Omental fat pad (tissue), 4 donors: Measurements from ENCODE around the gene HEXA. TPM values are rescaled to one million over a fixed set of nuclear protein-coding genes. Genes with fewer than 3 reads are reported as not detected.

Source experiments
- ATAC-seq: fragments of 150-250 bp; one replicate; pipeline ENCODE4 v1.9.1; 2016; ENCODE audit warnings: mild to moderate bottlenecking, moderate library complexity; ENCODE audit not compliant: low FRiP score
- DNase-seq: peaks from one replicate; pipeline ENCODE4 v3.0.0-alpha.2; 2019; ENCODE audit warnings: low spot score
- total RNA-seq, 4 donors: library from RNA; depleted of rRNA; stranded (reverse); fragments of >200 nt; gene quantifications; one replicate each; pipeline ENCODE4 v1.1.0, GENCODE V29; 2016
- TF ChIP-seq, protein P1 (sequence below), 3 donors: fragments of 450-650 bp; IDR thresholded peaks; one replicate each; pipeline ENCODE4 v1.5.1; 2016 to 2017; ENCODE audit warnings: antibody characterized with exemption in 3 of 3, mild to moderate bottlenecking in 3 of 3, moderate library complexity in 2 of 3

The HEXA gene
- total RNA-seq, 4 donors from 2014 or later: 66.4 to 104 (median 74.5) TPM

DNA sequence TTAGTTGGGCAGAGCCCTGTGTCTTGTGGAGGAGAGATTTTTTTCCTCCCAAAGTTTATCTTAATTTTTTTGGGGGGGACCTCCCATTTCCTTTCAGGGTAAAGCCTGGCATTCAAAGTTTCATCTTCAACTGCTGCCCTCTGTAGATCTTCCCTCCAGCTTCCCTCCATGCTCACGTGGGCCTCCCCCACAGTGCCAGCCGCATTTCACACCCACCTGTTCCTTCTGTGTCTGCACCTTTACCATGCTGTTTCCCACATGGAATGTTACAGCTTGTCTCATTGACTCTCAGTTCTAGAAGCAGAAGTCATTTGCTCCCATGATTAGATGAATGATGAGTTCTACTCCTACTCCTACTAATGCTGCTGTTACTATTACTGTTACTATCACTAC lies 62.4 kb downstream of the HEXA start:
- DNase-seq (no peak), ATAC-seq (no peak)
- TF ChIP-seq, protein P1, sequence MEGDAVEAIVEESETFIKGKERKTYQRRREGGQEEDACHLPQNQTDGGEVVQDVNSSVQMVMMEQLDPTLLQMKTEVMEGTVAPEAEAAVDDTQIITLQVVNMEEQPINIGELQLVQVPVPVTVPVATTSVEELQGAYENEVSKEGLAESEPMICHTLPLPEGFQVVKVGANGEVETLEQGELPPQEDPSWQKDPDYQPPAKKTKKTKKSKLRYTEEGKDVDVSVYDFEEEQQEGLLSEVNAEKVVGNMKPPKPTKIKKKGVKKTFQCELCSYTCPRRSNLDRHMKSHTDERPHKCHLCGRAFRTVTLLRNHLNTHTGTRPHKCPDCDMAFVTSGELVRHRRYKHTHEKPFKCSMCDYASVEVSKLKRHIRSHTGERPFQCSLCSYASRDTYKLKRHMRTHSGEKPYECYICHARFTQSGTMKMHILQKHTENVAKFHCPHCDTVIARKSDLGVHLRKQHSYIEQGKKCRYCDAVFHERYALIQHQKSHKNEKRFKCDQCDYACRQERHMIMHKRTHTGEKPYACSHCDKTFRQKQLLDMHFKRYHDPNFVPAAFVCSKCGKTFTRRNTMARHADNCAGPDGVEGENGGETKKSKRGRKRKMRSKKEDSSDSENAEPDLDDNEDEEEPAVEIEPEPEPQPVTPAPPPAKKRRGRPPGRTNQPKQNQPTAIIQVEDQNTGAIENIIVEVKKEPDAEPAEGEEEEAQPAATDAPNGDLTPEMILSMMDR (IDR thresholded peaks at IDR 0.05): no peak

DNA sequence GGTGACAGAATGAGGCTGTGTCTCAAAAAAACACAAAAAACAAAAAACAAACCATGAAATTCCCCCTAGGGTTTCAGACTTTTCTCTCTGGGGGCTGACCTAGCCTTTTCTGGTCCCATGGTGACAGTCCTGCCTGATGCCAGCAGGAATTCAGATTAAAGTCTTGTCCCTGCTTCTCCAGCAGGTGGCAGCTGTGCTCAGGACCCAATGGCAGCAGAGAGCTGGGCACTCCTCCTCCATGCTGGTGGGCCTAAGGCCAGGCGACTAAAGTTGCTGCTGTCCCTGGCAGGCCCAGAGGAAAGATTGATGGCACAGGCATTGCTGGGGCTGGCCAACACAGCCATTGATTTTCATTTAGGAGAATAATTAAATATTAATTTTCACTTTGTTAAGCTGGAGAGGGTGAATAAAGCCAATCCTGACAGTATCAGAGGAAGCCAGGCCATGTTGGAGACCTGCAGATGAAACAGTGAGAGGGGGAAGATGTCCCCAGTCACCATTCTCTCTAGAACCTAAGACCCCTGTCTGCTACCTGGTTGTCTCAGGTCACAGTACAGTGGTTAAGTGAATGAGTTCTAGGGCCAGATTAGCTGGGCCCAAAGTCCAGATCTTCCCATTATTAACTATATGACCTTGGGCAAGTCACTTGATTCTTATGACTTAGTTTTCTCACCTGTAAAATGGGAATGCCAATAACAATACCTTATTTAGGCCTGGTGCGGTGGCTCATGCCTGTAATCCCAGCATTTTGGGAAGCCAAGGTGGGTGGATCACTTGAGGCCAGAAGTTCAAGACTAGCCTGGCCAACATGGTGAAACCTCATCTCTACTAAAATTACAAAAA lies 63.0 kb downstream of the HEXA start:
- no peak for ATAC-seq
- TF ChIP-seq, protein P1 (IDR thresholded peaks at IDR 0.05): no peak
- DNase-seq: no peak

DNA sequence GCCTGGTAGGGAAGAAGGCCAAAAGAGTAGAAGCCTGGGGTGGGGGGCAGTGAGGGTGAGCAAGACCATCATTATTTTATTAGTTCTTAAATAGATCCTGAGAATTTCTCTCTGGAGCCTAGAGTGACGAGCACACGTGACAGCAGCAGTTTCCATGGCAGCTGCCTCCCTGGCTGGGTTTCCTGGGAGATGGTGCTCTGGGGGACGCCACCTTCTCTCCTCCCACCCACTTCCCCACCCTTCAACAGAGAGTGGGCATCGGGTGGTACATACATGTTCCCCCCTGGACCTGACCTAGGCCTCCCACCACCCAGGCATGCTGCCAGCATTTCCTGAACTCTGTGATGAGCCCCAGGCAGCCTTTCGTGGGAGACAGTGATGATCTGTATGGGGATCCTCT lies 68.8 kb downstream of the HEXA start:
- DNase-seq: no peak
- ATAC-seq: no peak
- TF ChIP-seq, protein P1 (IDR thresholded peaks at IDR 0.05): no peak

DNA sequence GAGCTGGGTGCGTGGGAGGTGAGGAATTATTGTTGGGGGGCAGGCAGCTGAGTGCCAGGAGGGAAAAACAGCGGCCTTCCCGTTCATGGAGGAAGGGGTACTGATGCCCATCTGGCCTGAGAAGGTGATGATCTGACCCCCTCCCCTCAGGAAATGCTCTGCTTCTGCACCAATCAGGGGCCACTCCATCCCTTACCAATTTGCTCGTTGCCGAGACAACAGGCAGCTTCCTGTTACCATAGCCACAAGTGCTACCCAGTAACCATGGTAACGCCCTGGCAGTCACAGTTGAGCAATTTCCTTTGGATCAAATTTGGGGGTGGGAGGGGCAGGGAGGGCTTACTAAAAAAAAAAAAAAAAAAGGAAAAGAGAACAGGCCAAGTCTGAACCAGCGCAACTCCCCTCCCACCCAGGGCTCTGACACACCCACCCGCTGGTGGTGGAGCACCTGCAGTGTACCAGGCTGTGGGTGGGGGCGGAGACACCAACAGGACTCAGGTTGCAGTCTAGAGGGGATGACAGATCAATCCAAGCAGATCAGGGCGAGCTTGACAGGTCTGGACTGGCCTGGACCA lies 69.5 kb downstream of the HEXA start:
- DNase-seq: no peak

DNA sequence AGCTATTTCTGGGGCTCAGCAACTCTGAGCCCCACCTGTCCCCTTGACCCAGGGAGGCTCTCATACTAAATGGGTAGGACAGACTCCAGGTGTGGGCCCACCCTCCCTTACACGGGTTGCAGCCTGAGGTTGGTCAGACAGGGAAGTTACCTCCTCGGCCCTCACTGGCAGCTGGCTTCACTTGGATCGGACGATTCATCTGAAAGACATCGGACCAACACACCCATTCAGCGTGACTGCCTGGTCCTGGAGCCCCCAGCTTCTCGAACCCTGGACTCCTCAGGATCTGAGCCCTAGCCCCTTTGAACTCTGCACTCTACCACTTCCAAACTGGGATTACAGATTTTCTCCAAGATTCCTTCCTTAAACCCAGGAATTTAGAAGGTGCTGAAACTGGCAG lies 71.2 kb downstream of the HEXA start:
- TF ChIP-seq, protein P1 (IDR thresholded peaks at IDR 0.05): no peak
- ATAC-seq: no peak
- no peak for DNase-seq

More for the DNA sequence above, 69.5 kb downstream of the HEXA start:
- TF ChIP-seq, protein P1 (IDR thresholded peaks at IDR 0.05): no peak
- no peak for ATAC-seq

DNA sequence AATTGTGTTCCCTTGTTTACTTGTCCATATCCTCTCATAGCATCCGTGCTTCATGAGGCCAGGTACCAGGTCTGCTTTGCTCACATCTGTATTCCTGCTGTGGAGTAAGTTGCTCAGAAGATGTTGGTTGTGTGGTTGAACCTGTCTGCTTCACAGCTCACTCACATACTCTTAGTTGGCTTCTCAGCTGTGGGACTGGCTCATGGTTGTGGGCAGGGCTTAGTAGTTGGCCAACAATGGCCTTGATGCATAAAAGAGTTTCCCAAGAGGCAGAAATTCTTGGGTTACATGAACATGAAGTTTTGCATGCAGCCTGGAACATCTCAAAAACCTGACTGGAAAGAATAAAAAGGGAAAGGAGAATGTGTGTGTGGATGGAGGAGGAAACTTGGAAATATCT lies 72.9 kb downstream of the HEXA start:
- DNase-seq (no peak), ATAC-seq (no peak)
- TF ChIP-seq, protein P1 (IDR thresholded peaks at IDR 0.05): no peak

Other genes starting within 250 kb of the HEXA start
- gene GRAMD2A, start 178.2 kb downstream of the HEXA start, total RNA-seq: under 1 TPM in 3 of 4 donors, not detected in 1; 0.19 to 0.46 (median 0.24) TPM
- 100 to 1,000 TPM; 200 to 534 (median 205) TPM for gene PKM, start 144.8 kb downstream of the HEXA start, total RNA-seq
- 10 to 100 TPM; 52.4 to 65.7 (median 59.4) TPM for gene PARP6, start 103.5 kb downstream of the HEXA start, total RNA-seq
- gene CELF6, start 55.9 kb downstream of the HEXA start, total RNA-seq: 1 to 10 TPM; 1.3 to 4.9 (median 1.9) TPM
- not detected for gene TMEM202, start 22.3 kb upstream of the HEXA start, total RNA-seq
- gene ARIH1, start 98.3 kb upstream of the HEXA start, total RNA-seq: 10 to 100 TPM; 45.4 to 84.2 (median 63.2) TPM